ENCODE measurements around the gene PLA2G3. TPM values are rescaled to one million over a fixed set of nuclear protein-coding genes. Genes with fewer than 3 reads are reported as not detected.

PLA2G3 gene
- polyA plus RNA-seq, 1 experiment: 0.10 TPM

- CTCF ChIA-PET: interaction anchor here (1.2 to 1.9 kb wide), 3 partner anchors 14 to 90 kb away, joined by 3 to 6 read pairs (median 4); partner anchors contain the start of genes LIMK2, PLA2G3 and SELENOM
- TF ChIP-seq, protein P1, sequence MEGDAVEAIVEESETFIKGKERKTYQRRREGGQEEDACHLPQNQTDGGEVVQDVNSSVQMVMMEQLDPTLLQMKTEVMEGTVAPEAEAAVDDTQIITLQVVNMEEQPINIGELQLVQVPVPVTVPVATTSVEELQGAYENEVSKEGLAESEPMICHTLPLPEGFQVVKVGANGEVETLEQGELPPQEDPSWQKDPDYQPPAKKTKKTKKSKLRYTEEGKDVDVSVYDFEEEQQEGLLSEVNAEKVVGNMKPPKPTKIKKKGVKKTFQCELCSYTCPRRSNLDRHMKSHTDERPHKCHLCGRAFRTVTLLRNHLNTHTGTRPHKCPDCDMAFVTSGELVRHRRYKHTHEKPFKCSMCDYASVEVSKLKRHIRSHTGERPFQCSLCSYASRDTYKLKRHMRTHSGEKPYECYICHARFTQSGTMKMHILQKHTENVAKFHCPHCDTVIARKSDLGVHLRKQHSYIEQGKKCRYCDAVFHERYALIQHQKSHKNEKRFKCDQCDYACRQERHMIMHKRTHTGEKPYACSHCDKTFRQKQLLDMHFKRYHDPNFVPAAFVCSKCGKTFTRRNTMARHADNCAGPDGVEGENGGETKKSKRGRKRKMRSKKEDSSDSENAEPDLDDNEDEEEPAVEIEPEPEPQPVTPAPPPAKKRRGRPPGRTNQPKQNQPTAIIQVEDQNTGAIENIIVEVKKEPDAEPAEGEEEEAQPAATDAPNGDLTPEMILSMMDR (IDR thresholded peaks at IDR 0.05; ENCODE audit: low read depth, low read length): no peak
- Histone ChIP-seq H3K9me3 (ENCODE audit: control insufficient read depth, insufficient read depth, low read length) (no peaks in the 10 kb centered on the region; the same call in 1 of the 2 replicates), H3K27me3 (ENCODE audit: control insufficient read depth, insufficient read depth, low read length) (peaks cover 7% of the 10 kb centered on the region), H3K27ac (ENCODE audit: low read depth, low read length) (no peak overlapping the region), H3K4me3 (ENCODE audit: low read depth, low read length) (no peak overlapping the region)
- no peak for DNase-seq (ENCODE audit: low read depth, low spot score)
- POLR2A ChIA-PET: interaction anchor here (0.6 kb wide), 1 partner anchor 76 kb away, joined by 3 read pairs; no protein-coding TSS in a partner anchor
These were observed 18.1 kb downstream of the PLA2G3 start for GRCh38 chr22:31122196-31122531.

DNA sequence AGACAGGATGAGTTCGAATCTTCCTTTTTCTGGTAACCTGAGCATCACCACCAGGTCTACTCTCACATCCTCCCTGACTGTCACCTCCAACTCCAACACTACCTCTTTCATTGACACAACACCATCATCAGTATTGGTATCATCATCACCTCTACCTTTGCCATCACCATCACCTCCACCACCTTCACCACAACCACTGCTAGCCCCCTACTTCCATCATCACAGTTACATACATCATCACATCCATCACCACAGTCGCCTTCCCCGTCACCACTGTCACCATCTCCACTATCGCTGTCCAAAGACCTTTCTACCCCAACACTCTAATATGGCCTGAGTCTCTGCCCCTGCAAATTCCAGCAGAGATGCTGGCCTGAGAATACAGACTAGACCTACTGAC lies 18.9 kb downstream of the PLA2G3 start:
- ChIA-PET POLR2A (no interaction called here), CTCF (interaction anchor here (1.9 kb wide), 1 partner anchor 14 kb away, joined by 6 read pairs; the partner anchor contains the start of gene SELENOM)
- TF ChIP-seq, protein P1 (IDR thresholded peaks at IDR 0.05; ENCODE audit: low read depth, low read length): no peak

DNA sequence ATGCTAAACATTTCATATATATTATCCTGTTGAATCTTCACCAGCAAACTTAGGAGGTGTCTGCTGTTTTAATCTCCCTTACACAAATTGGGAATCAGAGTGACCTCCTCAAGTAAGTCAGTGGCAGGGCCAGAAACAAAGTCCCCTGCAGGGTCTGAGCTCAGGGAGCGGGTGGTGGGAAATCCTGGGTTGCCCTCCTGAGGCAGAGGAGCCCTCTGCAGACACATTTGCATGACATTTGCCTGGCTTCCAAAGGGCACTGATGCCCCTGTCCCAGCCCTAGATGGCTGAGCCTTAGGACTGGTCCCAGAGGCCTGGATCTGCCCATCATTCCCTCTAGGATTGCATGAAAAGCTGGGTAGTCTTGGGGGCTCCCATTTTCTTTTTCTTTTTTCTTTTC lies 19.7 kb downstream of the PLA2G3 start:
- no peak overlapping the region for H3K27ac ChIP-seq (ENCODE audit: low read depth, low read length)

More for the DNA sequence above, 18.9 kb downstream of the PLA2G3 start:
- no peak overlapping the region for H3K4me3 ChIP-seq (ENCODE audit: low read depth, low read length)
- H3K27me3 ChIP-seq (ENCODE audit: control insufficient read depth, insufficient read depth, low read length): peaks cover 7% of the 10 kb centered on the region
- H3K27ac ChIP-seq (ENCODE audit: low read depth, low read length): no peak overlapping the region
- no peak for DNase-seq (ENCODE audit: low read depth, low spot score)
- no peaks in the 10 kb centered on the region; the same call in 1 of the 2 replicates for H3K9me3 ChIP-seq (ENCODE audit: control insufficient read depth, insufficient read depth, low read length)

DNA sequence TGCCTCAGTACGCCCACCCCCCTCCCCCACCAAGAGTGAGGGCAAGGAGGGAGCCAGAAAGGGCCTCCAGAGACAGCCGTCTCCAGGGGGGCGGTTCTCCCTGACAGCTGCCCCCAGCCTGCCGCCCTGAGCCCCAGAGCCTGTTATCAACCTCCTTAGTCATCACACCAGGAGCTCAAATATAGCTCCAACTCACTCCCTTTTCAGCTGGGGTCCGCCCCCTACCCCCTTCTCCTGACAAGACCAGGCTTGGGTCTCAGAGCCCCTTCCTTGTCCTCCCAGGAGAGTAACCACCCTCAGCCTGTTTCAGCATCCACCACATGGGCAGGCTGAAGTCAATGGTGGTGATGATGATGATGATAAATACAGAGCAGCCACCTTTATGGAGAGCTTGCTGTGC lies 20.1 kb downstream of the PLA2G3 start:
- Histone ChIP-seq H3K4me3 (ENCODE audit: low read depth, low read length) (no peak overlapping the region), H3K9me3 (ENCODE audit: control insufficient read depth, insufficient read depth, low read length) (no peaks in the 10 kb centered on the region), H3K27ac (ENCODE audit: low read depth, low read length) (no peak overlapping the region), H3K27me3 (ENCODE audit: control insufficient read depth, insufficient read depth, low read length) (peaks cover 7% of the 10 kb centered on the region)
- ChIA-PET POLR2A (interaction anchor here (0.6 kb wide), 1 partner anchor 24 kb away, joined by 3 read pairs; no protein-coding TSS in a partner anchor), CTCF (interaction anchor here (0.6 kb wide), 1 partner anchor 56 kb away, joined by 4 read pairs; no protein-coding TSS in a partner anchor)
- TF ChIP-seq, protein P1 (IDR thresholded peaks at IDR 0.05; ENCODE audit: low read depth, low read length): no peak
- no peak for DNase-seq (ENCODE audit: low read depth, low spot score)

More for the DNA sequence above, 19.7 kb downstream of the PLA2G3 start:
- Histone ChIP-seq H3K9me3 (ENCODE audit: control insufficient read depth, insufficient read depth, low read length) (no peaks in the 10 kb centered on the region), H3K27me3 (ENCODE audit: control insufficient read depth, insufficient read depth, low read length) (peaks cover 7% of the 10 kb centered on the region), H3K4me3 (ENCODE audit: low read depth, low read length) (no peak overlapping the region)
- POLR2A ChIA-PET: interaction anchor here (0.6 kb wide), 1 partner anchor 24 kb away, joined by 3 read pairs; no protein-coding TSS in a partner anchor
- no peak for DNase-seq (ENCODE audit: low read depth, low spot score)
- CTCF ChIA-PET: interaction anchor here (0.6 to 1.9 kb wide), 2 partner anchors 13 to 55 kb away, joined by 4 to 6 read pairs; partner anchors contain the start of gene SELENOM
- TF ChIP-seq, protein P1 (IDR thresholded peaks at IDR 0.05; ENCODE audit: low read depth, low read length): no peak

- no peak for DNase-seq (ENCODE audit: low read depth, low spot score)
- Histone ChIP-seq H3K27me3 (ENCODE audit: control insufficient read depth, insufficient read depth, low read length) (peaks cover 7% of the 10 kb centered on the region), H3K9me3 (ENCODE audit: control insufficient read depth, insufficient read depth, low read length) (no peaks in the 10 kb centered on the region), H3K4me3 (ENCODE audit: low read depth, low read length) (no peak overlapping the region), H3K27ac (ENCODE audit: low read depth, low read length) (no peak overlapping the region)
- ChIA-PET CTCF (interaction anchor here (1.6 kb wide), 1 partner anchor 11 kb away, joined by 12 read pairs; the partner anchor contains the start of gene SELENOM), POLR2A (no interaction called here)
- TF ChIP-seq, protein P1 (IDR thresholded peaks at IDR 0.05; ENCODE audit: low read depth, low read length): no peak
These were observed 21.1 kb downstream of the PLA2G3 start for GRCh38 chr22:31119026-31119717.

All from AG04450 (cell line).